ENCODE measurements around the gene SNX8.
"Not testable (repeated sequence)": the region's sequence is repeated elsewhere in the genome, so short reads cannot be mapped to it uniquely, and the experiment has no call there.

DNA sequence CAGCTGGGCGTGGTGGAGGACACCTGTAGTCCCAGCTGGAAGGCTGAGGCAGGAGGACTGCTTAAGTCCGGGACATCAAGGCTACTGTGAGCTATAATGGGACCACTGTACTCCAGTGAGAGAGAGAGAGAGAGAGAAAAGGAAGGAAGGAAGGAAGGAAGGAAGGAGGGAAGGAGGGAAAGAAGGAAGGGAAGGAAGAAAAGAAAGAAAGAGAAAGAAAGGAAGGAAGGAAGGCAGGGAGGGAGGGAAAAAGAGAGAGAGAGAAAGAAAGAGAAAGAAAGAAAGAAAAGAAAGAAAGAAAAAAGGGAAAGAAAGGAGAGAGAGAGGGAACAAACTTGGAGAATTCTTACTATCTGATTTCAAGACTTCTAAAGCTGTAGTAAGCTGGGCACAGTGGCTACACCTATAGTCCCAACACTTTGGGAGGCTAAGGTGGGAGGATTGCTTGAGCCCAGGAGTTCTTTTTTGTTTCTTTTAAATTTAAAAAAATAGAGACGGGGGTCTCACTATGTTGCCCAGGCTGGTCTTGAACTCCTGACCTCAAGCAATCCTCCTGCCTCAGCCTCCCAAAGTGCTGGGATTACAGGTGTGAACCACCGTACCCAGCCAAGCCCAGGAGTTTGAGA, 18.5 kb upstream of the SNX8 start:
- TF ChIP-seq, protein P1, sequence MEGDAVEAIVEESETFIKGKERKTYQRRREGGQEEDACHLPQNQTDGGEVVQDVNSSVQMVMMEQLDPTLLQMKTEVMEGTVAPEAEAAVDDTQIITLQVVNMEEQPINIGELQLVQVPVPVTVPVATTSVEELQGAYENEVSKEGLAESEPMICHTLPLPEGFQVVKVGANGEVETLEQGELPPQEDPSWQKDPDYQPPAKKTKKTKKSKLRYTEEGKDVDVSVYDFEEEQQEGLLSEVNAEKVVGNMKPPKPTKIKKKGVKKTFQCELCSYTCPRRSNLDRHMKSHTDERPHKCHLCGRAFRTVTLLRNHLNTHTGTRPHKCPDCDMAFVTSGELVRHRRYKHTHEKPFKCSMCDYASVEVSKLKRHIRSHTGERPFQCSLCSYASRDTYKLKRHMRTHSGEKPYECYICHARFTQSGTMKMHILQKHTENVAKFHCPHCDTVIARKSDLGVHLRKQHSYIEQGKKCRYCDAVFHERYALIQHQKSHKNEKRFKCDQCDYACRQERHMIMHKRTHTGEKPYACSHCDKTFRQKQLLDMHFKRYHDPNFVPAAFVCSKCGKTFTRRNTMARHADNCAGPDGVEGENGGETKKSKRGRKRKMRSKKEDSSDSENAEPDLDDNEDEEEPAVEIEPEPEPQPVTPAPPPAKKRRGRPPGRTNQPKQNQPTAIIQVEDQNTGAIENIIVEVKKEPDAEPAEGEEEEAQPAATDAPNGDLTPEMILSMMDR (IDR thresholded peaks at IDR 0.05), result not testable (repeated sequence)
- TF ChIP-seq POLR2A, POLR2AphosphoS5, EP300 (IDR thresholded peaks at IDR 0.05): not testable (repeated sequence)
